Measurements from ENCODE around the gene FNIP1. TPM values are rescaled to one million over a fixed set of nuclear protein-coding genes. Genes with fewer than 3 reads are reported as not detected.

Gene FNIP1
- total and polyA plus RNA-seq, 2 of the 13 experiments (the other 11 are each of a cell fraction or from before 2014, with no cell fraction given): 10.9 to 29.3 TPM

DNA sequence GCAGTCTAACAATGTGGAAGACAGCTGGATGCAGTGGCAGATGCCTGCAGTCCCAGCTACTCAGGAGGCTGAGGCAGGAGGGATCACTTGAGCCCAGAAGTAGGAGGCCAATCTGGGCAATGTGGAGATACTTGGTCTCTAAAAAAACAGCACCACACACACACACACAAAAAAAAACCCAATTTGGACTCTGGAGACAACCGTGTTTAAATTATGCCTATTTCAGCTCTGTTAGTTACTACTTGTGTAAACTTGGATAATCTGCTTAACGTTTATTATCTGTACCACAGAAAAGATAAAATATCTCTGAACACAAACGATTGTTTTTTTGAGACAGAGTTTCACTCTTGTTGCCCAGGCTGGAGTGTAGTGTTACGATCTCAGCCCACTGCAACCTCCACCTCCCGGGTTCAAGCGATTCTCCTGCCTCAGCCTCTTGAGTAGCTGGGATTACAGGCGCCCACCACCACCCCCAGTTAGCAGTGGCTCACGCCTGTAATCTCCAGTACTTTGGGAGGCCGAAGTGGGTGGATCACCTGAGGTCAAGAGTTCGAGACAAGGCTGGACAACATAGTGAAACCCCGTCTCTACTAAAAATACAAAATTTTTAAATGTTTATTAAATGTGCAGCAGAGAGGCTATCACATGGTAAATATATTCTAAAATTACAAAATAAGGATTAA is 179.5 kb downstream of the FNIP1 start:
- CTCF ChIA-PET (ENCODE audit: low intra/inter-chr PET ratio, low total read pairs): no interaction called here
- H3K4me1 ChIP-seq (ENCODE audit: insufficient read depth, low read length): peaks cover 67% of the 10 kb centered on the region
- TF ChIP-seq ZNF121 (CRISPR knock-in tag; IDR thresholded peaks at IDR 0.05) (peak; percentile 25; the same call in 1 of the 2 replicates), ATRX (CRISPR knock-in tag; IDR thresholded peaks at IDR 0.05; ENCODE audit: borderline replicate concordance) (no peak)
- TF ChIP-seq, protein P1, sequence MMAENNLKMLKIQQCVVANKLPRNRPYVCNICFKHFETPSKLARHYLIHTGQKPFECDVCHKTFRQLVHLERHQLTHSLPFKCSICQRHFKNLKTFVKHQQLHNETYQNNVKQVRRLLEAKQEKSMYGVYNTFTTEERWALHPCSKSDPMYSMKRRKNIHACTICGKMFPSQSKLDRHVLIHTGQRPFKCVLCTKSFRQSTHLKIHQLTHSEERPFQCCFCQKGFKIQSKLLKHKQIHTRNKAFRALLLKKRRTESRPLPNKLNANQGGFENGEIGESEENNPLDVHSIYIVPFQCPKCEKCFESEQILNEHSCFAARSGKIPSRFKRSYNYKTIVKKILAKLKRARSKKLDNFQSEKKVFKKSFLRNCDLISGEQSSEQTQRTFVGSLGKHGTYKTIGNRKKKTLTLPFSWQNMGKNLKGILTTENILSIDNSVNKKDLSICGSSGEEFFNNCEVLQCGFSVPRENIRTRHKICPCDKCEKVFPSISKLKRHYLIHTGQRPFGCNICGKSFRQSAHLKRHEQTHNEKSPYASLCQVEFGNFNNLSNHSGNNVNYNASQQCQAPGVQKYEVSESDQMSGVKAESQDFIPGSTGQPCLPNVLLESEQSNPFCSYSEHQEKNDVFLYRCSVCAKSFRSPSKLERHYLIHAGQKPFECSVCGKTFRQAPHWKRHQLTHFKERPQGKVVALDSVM (CRISPR knock-in tag; IDR thresholded peaks at IDR 0.05): peak; percentile 41; the same call in 1 of the 2 replicates
- BruUV-seq (replicated peaks): no TSS peak
- H3K27me3 ChIP-seq (ENCODE audit: control insufficient read depth in 1 of 2, insufficient read depth in 2 of 2, low read length in 2 of 2): no peaks in the 10 kb centered on the region
- H4K20me1 ChIP-seq (ENCODE audit: insufficient read depth, low read length): peaks cover 2% of the 10 kb centered on the region; the same call in 1 of the 2 replicates
- H3K27ac ChIP-seq (ENCODE audit: extremely low read length, insufficient read depth, low read length): no peak overlapping the region
- intact Hi-C loops (cut with micrococcal nuclease; ENCODE audit: unreplicated experiment): no loop called here
- no peak overlapping the region for H3K4me2 ChIP-seq (ENCODE audit: low read depth, low read length)
- no peak overlapping the region for H3K4me3 ChIP-seq (replicated peaks in 1 of 3; ENCODE audit: insufficient read depth in 1 of 3, low read depth in 2 of 3, low read length in 3 of 3)
- WGBS (ENCODE audit: low lambda C conversion rate): 87% methylated on average over 11 of the region's 11 CpGs
- DNase-seq (ENCODE audit: low spot score) (no peak), FAIRE-seq (no peak), ATAC-seq (no peak)
- peaks cover 1 to 3% of the 10 kb centered on the region in 2 experiments; a peak in 1 of 5 replicates for H3K36me3 ChIP-seq (replicated peaks in 1 of 2; ENCODE audit: control insufficient read depth in 1 of 2, insufficient read depth in 2 of 2, low read length in 2 of 2)
- POLR2A ChIA-PET: no interaction called here
- in situ Hi-C loops (cut with HindIII; ENCODE audit: extremely low pct_ligation_motif_present, low pct_unique_long_range_greater_than_20kb): loop anchor here (10.0 kb wide), 1 partner anchor 388 kb away; no protein-coding TSS in a partner anchor
- no peak overlapping the region for H2AFZ ChIP-seq (ENCODE audit: low read length)
- no peak overlapping the region for H3K9ac ChIP-seq (ENCODE audit: insufficient read depth, low read depth, low read length)
- no peaks in the 10 kb centered on the region for H3K9me3 ChIP-seq (ENCODE audit: low read length)
- peaks cover 99% of the 10 kb centered on the region for H3K79me2 ChIP-seq (ENCODE audit: insufficient read depth, low read length)

DNA sequence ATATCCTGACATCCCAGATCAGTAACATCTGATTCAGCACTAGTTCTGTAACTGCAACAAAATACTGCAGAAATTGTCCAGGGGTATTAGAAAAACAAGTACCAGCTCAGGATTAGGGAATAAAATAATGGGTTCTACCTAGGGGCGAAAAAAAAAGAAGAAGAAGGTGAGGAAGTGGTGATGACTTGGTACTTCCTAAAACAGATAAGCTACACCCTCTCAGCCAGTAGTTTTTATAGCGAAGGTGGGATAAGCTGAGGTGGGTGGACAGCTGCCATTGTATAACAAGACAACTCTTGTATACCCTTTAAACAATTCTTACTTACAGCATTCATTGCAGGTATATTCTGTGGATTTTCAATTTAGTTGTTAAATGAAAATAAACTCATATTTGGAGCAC is 180.9 kb downstream of the FNIP1 start:
- FAIRE-seq: no peak
- H2AFZ ChIP-seq (ENCODE audit: low read length): no peak overlapping the region
- peaks cover 67% of the 10 kb centered on the region for H3K4me1 ChIP-seq (ENCODE audit: insufficient read depth, low read length)
- no peak for ATAC-seq
- H3K79me2 ChIP-seq (ENCODE audit: insufficient read depth, low read length): peaks cover 99% of the 10 kb centered on the region
- H3K36me3 ChIP-seq (replicated peaks in 1 of 2; ENCODE audit: control insufficient read depth in 1 of 2, insufficient read depth in 2 of 2, low read length in 2 of 2): peaks cover 0 to 3% of the 10 kb centered on the region in 2 experiments; a peak in 1 of 5 replicates
- H3K4me2 ChIP-seq (ENCODE audit: low read depth, low read length): no peak overlapping the region
- peaks cover 2% of the 10 kb centered on the region; the same call in 1 of the 2 replicates for H4K20me1 ChIP-seq (ENCODE audit: insufficient read depth, low read length)
- H3K9me3 ChIP-seq (ENCODE audit: low read length): no peaks in the 10 kb centered on the region
- intact Hi-C loops (cut with micrococcal nuclease; ENCODE audit: unreplicated experiment): no loop called here
- no peak for DNase-seq (ENCODE audit: low spot score)
- no peak overlapping the region for H3K9ac ChIP-seq (ENCODE audit: insufficient read depth, low read depth, low read length)
- CTCF ChIA-PET (ENCODE audit: low intra/inter-chr PET ratio, low total read pairs): no interaction called here
- no peaks in the 10 kb centered on the region for H3K27me3 ChIP-seq (ENCODE audit: control insufficient read depth in 1 of 2, insufficient read depth in 2 of 2, low read length in 2 of 2)
- no peak overlapping the region for H3K27ac ChIP-seq (ENCODE audit: extremely low read length, insufficient read depth, low read length)
- WGBS (ENCODE audit: low lambda C conversion rate): 96% methylated on average over 2 of the region's 2 CpGs
- no TSS peak for BruUV-seq (replicated peaks)
- POLR2A ChIA-PET: no interaction called here
- in situ Hi-C loops (cut with HindIII; ENCODE audit: extremely low pct_ligation_motif_present, low pct_unique_long_range_greater_than_20kb): loop anchor here (10.0 kb wide), 1 partner anchor 389 kb away; no protein-coding TSS in a partner anchor
- no peak overlapping the region for H3K4me3 ChIP-seq (replicated peaks in 1 of 3; ENCODE audit: insufficient read depth in 1 of 3, low read depth in 2 of 3, low read length in 3 of 3)
- TF ChIP-seq, protein P2, sequence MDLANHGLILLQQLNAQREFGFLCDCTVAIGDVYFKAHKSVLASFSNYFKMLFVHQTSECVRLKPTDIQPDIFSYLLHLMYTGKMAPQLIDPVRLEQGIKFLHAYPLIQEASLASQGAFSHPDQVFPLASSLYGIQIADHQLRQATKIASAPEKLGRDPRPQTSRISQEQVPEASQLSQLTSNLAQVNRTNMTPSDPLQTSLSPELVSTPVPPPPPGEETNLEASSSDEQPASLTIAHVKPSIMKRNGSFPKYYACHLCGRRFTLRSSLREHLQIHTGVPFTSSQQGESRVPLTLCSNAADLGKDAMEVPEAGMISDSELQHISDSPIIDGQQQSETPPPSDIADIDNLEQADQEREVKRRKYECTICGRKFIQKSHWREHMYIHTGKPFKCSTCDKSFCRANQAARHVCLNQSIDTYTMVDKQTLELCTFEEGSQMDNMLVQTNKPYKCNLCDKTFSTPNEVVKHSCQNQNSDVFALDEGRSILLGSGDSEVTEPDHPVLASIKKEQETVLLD (CRISPR knock-in tag; IDR thresholded peaks at IDR 0.05; ENCODE audit: low read depth): no peak
- TF ChIP-seq ZNF431 (CRISPR knock-in tag; IDR thresholded peaks at IDR 0.05; ENCODE audit: borderline replicate concordance, low read depth) (no peak), SALL2 (CRISPR knock-in tag; IDR thresholded peaks at IDR 0.05) (no peak), ZNF101 (CRISPR knock-in tag; IDR thresholded peaks at IDR 0.05; ENCODE audit: borderline replicate concordance, low read depth) (no peak), KDM6A (CRISPR knock-in tag; IDR thresholded peaks at IDR 0.05; ENCODE audit: low read depth) (no peak), ARNT2 (CRISPR knock-in tag; IDR thresholded peaks at IDR 0.05; ENCODE audit: low read depth) (no peak), KLF6 (CRISPR knock-in tag; IDR thresholded peaks at IDR 0.05) (no peak), ZNF644 (CRISPR knock-in tag; IDR thresholded peaks at IDR 0.05; ENCODE audit: low read depth) (no peak), ZNF44 (CRISPR knock-in tag; IDR thresholded peaks at IDR 0.05) (no peak), ZNF746 (CRISPR knock-in tag; IDR thresholded peaks at IDR 0.05) (no peak), ARID2 (CRISPR knock-in tag; IDR thresholded peaks at IDR 0.05; ENCODE audit: borderline replicate concordance) (no peak)
- TF ChIP-seq, protein P3, sequence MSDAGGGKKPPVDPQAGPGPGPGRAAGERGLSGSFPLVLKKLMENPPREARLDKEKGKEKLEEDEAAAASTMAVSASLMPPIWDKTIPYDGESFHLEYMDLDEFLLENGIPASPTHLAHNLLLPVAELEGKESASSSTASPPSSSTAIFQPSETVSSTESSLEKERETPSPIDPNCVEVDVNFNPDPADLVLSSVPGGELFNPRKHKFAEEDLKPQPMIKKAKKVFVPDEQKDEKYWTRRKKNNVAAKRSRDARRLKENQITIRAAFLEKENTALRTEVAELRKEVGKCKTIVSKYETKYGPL (CRISPR knock-in tag; IDR thresholded peaks at IDR 0.05): no peak

Data from HepG2 (cell line).